Endothelial cell of umbilical vein (primary cell): Measurements from ENCODE around the gene CDH2. TPM values are rescaled to one million over a fixed set of nuclear protein-coding genes. Genes with fewer than 3 reads are reported as not detected.

Experiments used
- BruUV-seq: library from RNA; stranded (reverse); fragments of 400-500 nt; replicated peaks from 2 replicates; lab custom pipeline; 2021; lab: Mats Ljungman, UMichigan
- CTCF ChIA-PET: fragments of 300-600, 350-600 bp; sonication (Branson Sonifier 250); formaldehyde crosslinking; loops from one replicate; lab custom pipeline; 2021; ENCODE audit warnings: antibody characterized with exemption, inconsistent platforms; lab: Charles Lee
- POLR2A ChIA-PET: fragments of 300-600, 350-600 bp; sonication (Branson Sonifier 250); formaldehyde crosslinking; loops from one replicate; lab custom pipeline; 2021; ENCODE audit warnings: antibody characterized with exemption, inconsistent platforms; lab: Charles Lee
- DNase-seq: peaks from one replicate; pipeline ENCODE4 v3.0.0-alpha.2; 2011; ENCODE audit warnings: low read depth, low spot score
- FAIRE-seq: peaks from 2 replicates; lab custom pipeline; 2011; peaks lifted over from hg19 to GRCh38; lab: Jason Lieb, UNC
- H2AFZ ChIP-seq: 2 replicates; pipeline ENCODE4 v1.6.0; 2012; ENCODE audit warnings: low read depth, low read length, control low read depth, inconsistent platforms
- H3K27ac ChIP-seq: 2 replicates; pipeline ENCODE4 v1.5.1; 2011; ENCODE audit warnings: low read depth, mild to moderate bottlenecking, control low read depth, low read length, moderate library complexity; ENCODE audit not compliant: insufficient read depth
- H3K27me3 ChIP-seq, 2 experiments: 2 replicates each; pipeline versions ENCODE4 v1.6.0 to v1.6.1; 2011; ENCODE audit warnings: low read length in 2 of 2, mixed read lengths in 1 of 2; ENCODE audit not compliant: control insufficient read depth in 2 of 2, insufficient read depth in 2 of 2
- H3K36me3 ChIP-seq, 2 experiments: 2 replicates in 1 of 2; 3 replicates in 1 of 2; pipeline ENCODE4 v1.5.1; 2011; ENCODE audit warnings: low read length in 2 of 2, mild to moderate bottlenecking in 1 of 2, moderate library complexity in 1 of 2; ENCODE audit not compliant: control insufficient read depth in 2 of 2, insufficient read depth in 2 of 2; ENCODE audit errors: extremely low read depth in 1 of 2
- H3K4me1 ChIP-seq: 3 replicates; pipeline ENCODE4 v1.5.1; 2011; ENCODE audit warnings: mild to moderate bottlenecking, low read length; ENCODE audit not compliant: control insufficient read depth, insufficient read depth; ENCODE audit errors: extremely low read depth
- H3K4me2 ChIP-seq: 2 replicates; pipeline ENCODE4 v1.6.1; 2011; ENCODE audit warnings: low read length, control low read depth, mixed read lengths; ENCODE audit not compliant: insufficient read depth
- H3K4me3 ChIP-seq, 3 experiments: fragments of 200-600 bp in 1 of 3; sonication (generic), shearing (Covaris generic) in 1 of 3; replicated peaks in 1 of 3; 2 replicates each; pipeline ENCODE4 v1.5.1; 2011 to 2016; ENCODE audit warnings: control low read depth in 3 of 3, low read length in 3 of 3, mild to moderate bottlenecking in 2 of 3, inconsistent platforms in 1 of 3, low read depth in 1 of 3, moderate library complexity in 1 of 3; ENCODE audit not compliant: insufficient read depth in 1 of 3
- H3K79me2 ChIP-seq: 2 replicates; pipeline ENCODE4 v1.6.0; 2012; ENCODE audit warnings: low read length, inconsistent platforms; ENCODE audit not compliant: control insufficient read depth, insufficient read depth
- H3K9ac ChIP-seq: replicated peaks from 2 replicates; pipeline ENCODE3; 2011; ENCODE audit warnings: low read length, control low read depth; ENCODE audit not compliant: insufficient read depth; ENCODE audit errors: extremely low read depth
- H3K9me1 ChIP-seq: replicated peaks from 3 replicates; pipeline ENCODE4 v1.6.0; 2011; ENCODE audit warnings: mild to moderate bottlenecking, low read length; ENCODE audit not compliant: control insufficient read depth, insufficient read depth; ENCODE audit errors: extremely low read depth
- H3K9me3 ChIP-seq: replicated peaks from 2 replicates; pipeline ENCODE4 v1.5.1; 2012; ENCODE audit warnings: low read length, inconsistent platforms; ENCODE audit not compliant: control insufficient read depth, insufficient read depth
- H4K20me1 ChIP-seq: replicated peaks from 2 replicates; pipeline ENCODE3; 2011; ENCODE audit warnings: mild to moderate bottlenecking, low read length; ENCODE audit not compliant: control insufficient read depth, insufficient read depth; ENCODE audit errors: extremely low read depth
- CTCF ChIP-seq, 2 donors: IDR thresholded peaks; 1 replicate in 1 of 2; 2 replicates in 1 of 2; pipeline ENCODE4 v1.5.1; 2011; ENCODE audit warnings: low read length in 2 of 2, mild to moderate bottlenecking in 2 of 2, moderate library complexity in 2 of 2, control low read depth in 1 of 2, inconsistent platforms in 1 of 2, low read depth in 1 of 2; ENCODE audit not compliant: insufficient read depth in 1 of 2; ENCODE audit errors: extremely low read depth in 1 of 2
- EZH2 ChIP-seq: IDR thresholded peaks from 2 replicates; pipeline ENCODE4 v1.6.1; 2012; ENCODE audit warnings: borderline replicate concordance, low read depth, mild to moderate bottlenecking, moderate library complexity, low read length, inconsistent platforms; ENCODE audit not compliant: severe bottlenecking
- FOS ChIP-seq: IDR thresholded peaks from 2 replicates; pipeline ENCODE4 v1.6.1; 2011; ENCODE audit warnings: mild to moderate bottlenecking, low read length, moderate library complexity, borderline replicate concordance; ENCODE audit not compliant: insufficient read depth
- GATA2 ChIP-seq: IDR thresholded peaks from 2 replicates; pipeline ENCODE4 v1.7.0; 2011; ENCODE audit warnings: low read depth, mild to moderate bottlenecking, moderate library complexity, mixed read lengths, low read length; ENCODE audit not compliant: insufficient read length, insufficient read depth
- JUN ChIP-seq: IDR thresholded peaks from 2 replicates; pipeline ENCODE4 v1.6.1; 2011; ENCODE audit warnings: borderline replicate concordance, low read depth; ENCODE audit not compliant: insufficient read length, insufficient read depth
- MAX ChIP-seq: IDR thresholded peaks from 2 replicates; pipeline ENCODE4 v1.6.1; 2011; ENCODE audit not compliant: insufficient read depth, insufficient read length
- MYC ChIP-seq: IDR thresholded peaks from one replicate; pipeline ENCODE4 v1.6.1; 2011; ENCODE audit warnings: mild to moderate bottlenecking, low read depth, low read length
- POLR2A ChIP-seq: IDR thresholded peaks from 2 replicates; pipeline ENCODE4 v1.6.1; 2012; ENCODE audit warnings: low read depth, mild to moderate bottlenecking, control low read depth, low read length
- POLR2AphosphoS5 ChIP-seq: IDR thresholded peaks from 2 replicates; pipeline ENCODE4 v1.6.1; 2012; ENCODE audit warnings: low read depth, mild to moderate bottlenecking, control low read depth, low read length, moderate library complexity; ENCODE audit not compliant: insufficient read depth
- dilution Hi-C: fragments of 300-500 bp; cut with MboI; formaldehyde crosslinking; loops from one replicate; pipeline ENCODE4 v1.15.0; 2019; ENCODE audit warnings: low sequenced_read_pairs; ENCODE audit not compliant: extremely low pct_ligation_motif_present
- intact Hi-C: fragments of 100-400 bp; cut with micrococcal nuclease; formaldehyde crosslinking; loops from one replicate; pipeline ENCODE4 v1.10.0; 2022
- polyA plus RNA-seq, 4 experiments: library from polyadenylated mRNA; depleted of rRNA in 3 of 4; stranded (reverse) in 3 of 4; unstranded in 1 of 4; fragments of >200 nt; gene quantifications; 2 replicates each; pipeline versions ENCODE4 v1.2.1 to v1.2.3, GENCODE V29; 2011 to 2012; ENCODE audit warnings: missing spikeins in 1 of 4
- total RNA-seq: library from RNA; stranded (reverse); gene quantifications from 2 replicates; pipeline ENCODE4 v1.2.3, GENCODE V29; 2021

The CDH2 gene
- total and polyA plus RNA-seq, 2 donors (not counting 3 experiments of a cell fraction or from before 2014, with no cell fraction given): 37.6 to 59.5 TPM

GRCh38 chr18:28198620-28199019, 21.7 kb upstream of the CDH2 start:
- dilution Hi-C loops: no loop called here
- ChIA-PET CTCF (no interaction called here), POLR2A (no interaction called here)
- H3K4me1 ChIP-seq: peaks cover under 1% of the 10 kb centered on the region
- no peaks in the 10 kb centered on the region for H3K79me2 ChIP-seq
- H3K36me3 ChIP-seq: no peaks in the 10 kb centered on the region
- no peaks in the 10 kb centered on the region for H3K9me3 ChIP-seq
- no peak overlapping the region for H3K4me3 ChIP-seq
- no peaks in the 10 kb centered on the region for H3K27me3 ChIP-seq
- BruUV-seq: no TSS peak
- FAIRE-seq: no peak
- no peaks in the 10 kb centered on the region for H3K9me1 ChIP-seq
- TF ChIP-seq JUN (no peak), FOS (no peak), EZH2 (no peak), MYC (no peak), MAX (no peak), CTCF (IDR thresholded peaks at IDR 0.05; ENCODE audit: extremely low read depth in 1 of 2, insufficient read depth in 1 of 2, low read depth in 1 of 2, low read length in 2 of 2) (no peak), GATA2 (no peak), POLR2A (no peak), POLR2AphosphoS5 (no peak)
- intact Hi-C loops: no loop called here
- no peak overlapping the region for H3K27ac ChIP-seq
- H2AFZ ChIP-seq: no peak overlapping the region
- no peaks in the 10 kb centered on the region for H4K20me1 ChIP-seq
- no peak overlapping the region for H3K9ac ChIP-seq
- H3K4me2 ChIP-seq: no peak overlapping the region
- DNase-seq: no peak
